ENCODE data around the gene ZFYVE9. TPM values are rescaled to one million over a fixed set of nuclear protein-coding genes. Genes with fewer than 3 reads are reported as not detected.

Gene ZFYVE9
- total RNA-seq, 2 donors from 2014 or later, result 1.4 to 5.1 TPM

GRCh38 chr1:52210044-52210443, 68.2 kb downstream of the ZFYVE9 start:
- peak overlapping the region in 1 of 2 donors; percentile 3 for H3K27ac Mint-ChIP-seq

GRCh38 chr1:52216907-52217458, 75.1 kb downstream of the ZFYVE9 start:
- Mint-ChIP-seq H3K9me3 (peaks cover 14 to 37% of the 10 kb centered on the region in 2 donors), H3K27ac (no peak overlapping the region), H3K36me3 (peaks cover 39 to 49% of the 10 kb centered on the region in 2 donors)
- ATAC-seq (no peak), DNase-seq (ENCODE audit: low spot score in 2 of 2) (no peak)

More at GRCh38 chr1:52210044-52210443, 68.2 kb downstream of the ZFYVE9 start:
- peaks cover 5 to 7% of the 10 kb centered on the region in 2 donors for H3K9me3 Mint-ChIP-seq
- no peak for DNase-seq (ENCODE audit: low spot score in 2 of 2)
- H3K36me3 Mint-ChIP-seq, result no peaks in the 10 kb centered on the region
- ATAC-seq, result peak; percentile 54 to 60

GRCh38 chr1:52225174-52225573, 83.3 kb downstream of the ZFYVE9 start:
- no peak overlapping the region for H3K27ac Mint-ChIP-seq
- H3K9me3 Mint-ChIP-seq, result peaks cover 19 to 33% of the 10 kb centered on the region in 2 donors
- ATAC-seq (no peak), DNase-seq (ENCODE audit: low spot score in 2 of 2) (no peak)
- peaks cover 22 to 38% of the 10 kb centered on the region in 2 donors for H3K36me3 Mint-ChIP-seq

GRCh38 chr1:52229494-52229893, 87.6 kb downstream of the ZFYVE9 start:
- peaks cover 16 to 20% of the 10 kb centered on the region in 2 donors for H3K36me3 Mint-ChIP-seq
- H3K27ac Mint-ChIP-seq, result no peak overlapping the region
- peaks cover 13 to 14% of the 10 kb centered on the region in 2 donors for H3K9me3 Mint-ChIP-seq
- ATAC-seq, result no peak
- no peak for DNase-seq (ENCODE audit: low spot score in 2 of 2)

- H3K27ac Mint-ChIP-seq, result no peak overlapping the region
- no peaks in the 10 kb centered on the region for H3K36me3 Mint-ChIP-seq
- DNase-seq (ENCODE audit: low spot score in 2 of 2) (no peak), ATAC-seq (no peak)
- H3K9me3 Mint-ChIP-seq, result no peaks in the 10 kb centered on the region
Observed at GRCh38 chr1:52233463-52233862, 91.6 kb downstream of the ZFYVE9 start.

- DNase-seq (ENCODE audit: low spot score in 2 of 2) (no peak), ATAC-seq (no peak)
- Mint-ChIP-seq H3K27ac (no peak overlapping the region), H3K36me3 (no peaks in the 10 kb centered on the region), H3K9me3 (no peaks in the 10 kb centered on the region)
Observed at GRCh38 chr1:52234014-52234413, 92.1 kb downstream of the ZFYVE9 start.

GRCh38 chr1:52234708-52235107, 92.8 kb downstream of the ZFYVE9 start:
- no peak overlapping the region for H3K27ac Mint-ChIP-seq

GRCh38 chr1:52235646-52236045, 93.8 kb downstream of the ZFYVE9 start:
- H3K9me3 Mint-ChIP-seq, result no peaks in the 10 kb centered on the region
- ATAC-seq, result no peak
- no peak overlapping the region for H3K27ac Mint-ChIP-seq
- no peak for DNase-seq (ENCODE audit: low spot score in 2 of 2)
- H3K36me3 Mint-ChIP-seq, result no peaks in the 10 kb centered on the region

More at GRCh38 chr1:52234708-52235107, 92.8 kb downstream of the ZFYVE9 start:
- no peak for ATAC-seq
- Mint-ChIP-seq H3K9me3 (no peaks in the 10 kb centered on the region), H3K36me3 (no peaks in the 10 kb centered on the region)
- DNase-seq (ENCODE audit: low spot score in 2 of 2), result no peak

GRCh38 chr1:52237430-52237829, 95.5 kb downstream of the ZFYVE9 start:
- no peaks in the 10 kb centered on the region for H3K9me3 Mint-ChIP-seq
- H3K36me3 Mint-ChIP-seq, result no peaks in the 10 kb centered on the region
- DNase-seq (ENCODE audit: low spot score in 2 of 2) (no peak), ATAC-seq (peak in 1 of 2 donors; percentile 66)
- no peak overlapping the region for H3K27ac Mint-ChIP-seq

GRCh38 chr1:52238474-52238873, 96.6 kb downstream of the ZFYVE9 start:
- H3K9me3 Mint-ChIP-seq, result no peaks in the 10 kb centered on the region
- H3K27ac Mint-ChIP-seq, result no peak overlapping the region
- ATAC-seq, result no peak
- no peak for DNase-seq (ENCODE audit: low spot score in 2 of 2)
- H3K36me3 Mint-ChIP-seq, result no peaks in the 10 kb centered on the region

- DNase-seq (ENCODE audit: low spot score in 2 of 2) (no peak), ATAC-seq (no peak)
- H3K27ac Mint-ChIP-seq, result no peak overlapping the region
- no peaks in the 10 kb centered on the region for H3K36me3 Mint-ChIP-seq
- H3K9me3 Mint-ChIP-seq, result no peaks in the 10 kb centered on the region
Observed at GRCh38 chr1:52238887-52239707, 97.2 kb downstream of the ZFYVE9 start.

- ATAC-seq (no peak), DNase-seq (ENCODE audit: low spot score in 2 of 2) (no peak)
- no peak overlapping the region for H3K27ac Mint-ChIP-seq
- no peaks in the 10 kb centered on the region for H3K36me3 Mint-ChIP-seq
- no peaks in the 10 kb centered on the region for H3K9me3 Mint-ChIP-seq
Observed at GRCh38 chr1:52239708-52240001, 97.8 kb downstream of the ZFYVE9 start.

GRCh38 chr1:52240592-52241210, 98.8 kb downstream of the ZFYVE9 start:
- DNase-seq (ENCODE audit: low spot score in 2 of 2), result no peak
- no peaks in the 10 kb centered on the region for H3K36me3 Mint-ChIP-seq

GRCh38 chr1:52243221-52243987, 101.5 kb downstream of the ZFYVE9 start:
- ATAC-seq, result peak; percentile 73 to 74

More at GRCh38 chr1:52240592-52241210, 98.8 kb downstream of the ZFYVE9 start:
- H3K27ac Mint-ChIP-seq, result no peak overlapping the region
- H3K9me3 Mint-ChIP-seq, result no peaks in the 10 kb centered on the region
- ATAC-seq, result no peak

GRCh38 chr1:52249831-52250230, 107.9 kb downstream of the ZFYVE9 start:
- H3K36me3 Mint-ChIP-seq, result no peaks in the 10 kb centered on the region
- DNase-seq (ENCODE audit: low spot score in 2 of 2), result no peak
- ATAC-seq, result no peak
- peaks cover 0 to 5% of the 10 kb centered on the region in 2 donors for H3K9me3 Mint-ChIP-seq
- H3K27ac Mint-ChIP-seq, result no peak overlapping the region

More at GRCh38 chr1:52243221-52243987, 101.5 kb downstream of the ZFYVE9 start:
- H3K27ac Mint-ChIP-seq, result no peak overlapping the region
- DNase-seq (ENCODE audit: low spot score in 2 of 2), result no peak
- H3K9me3 Mint-ChIP-seq, result no peaks in the 10 kb centered on the region
- no peaks in the 10 kb centered on the region for H3K36me3 Mint-ChIP-seq

- Mint-ChIP-seq H3K9me3 (peaks cover 0 to 5% of the 10 kb centered on the region in 2 donors), H3K36me3 (no peaks in the 10 kb centered on the region), H3K27ac (no peak overlapping the region)
- DNase-seq (ENCODE audit: low spot score in 2 of 2) (no peak), ATAC-seq (no peak)
Observed at GRCh38 chr1:52253421-52253820, 111.5 kb downstream of the ZFYVE9 start.

GRCh38 chr1:52259886-52260285, 118.0 kb downstream of the ZFYVE9 start:
- DNase-seq (ENCODE audit: low spot score in 2 of 2) (no peak), ATAC-seq (no peak)
- Mint-ChIP-seq H3K9me3 (no peaks in the 10 kb centered on the region), H3K36me3 (no peaks in the 10 kb centered on the region), H3K27ac (no peak overlapping the region)
